HG03378 (cell line): ENCODE data around the gene LRG1.

Experiments
- ATAC-seq: cut with Tn5 transposase; IDR thresholded peaks from one replicate; pipeline ENCODE4 v1.9.1; 2021; ENCODE audit warnings: mild to moderate bottlenecking, moderate library complexity; ENCODE audit not compliant: unreplicated experiment

The LRG1 gene

GRCh38 chr19:4539693-4540581 lies at the start of gene LRG1:
LRG1 (minus strand) TSS chr19:4540036; CDS start chr19:4540013, 23 bp downstream.
- ATAC-seq: no peak

GRCh38 chr19:4588291-4588761 lies 48.5 kb upstream of the LRG1 start:
- no peak for ATAC-seq

- no peak for ATAC-seq
Observed at GRCh38 chr19:4587527-4587926, 47.7 kb upstream of the LRG1 start.

- no peak for ATAC-seq
Observed at GRCh38 chr19:4586691-4587090, 46.9 kb upstream of the LRG1 start.

- no peak for ATAC-seq
Observed at GRCh38 chr19:4586245-4586644, 46.4 kb upstream of the LRG1 start.

- no peak for ATAC-seq
Observed at GRCh38 chr19:4585556-4585955, 45.7 kb upstream of the LRG1 start.

- no peak for ATAC-seq
Observed at GRCh38 chr19:4584670-4585460, 45.0 kb upstream of the LRG1 start.

GRCh38 chr19:4583961-4584669 lies 44.3 kb upstream of the LRG1 start:
- no peak for ATAC-seq

GRCh38 chr19:4582980-4583842 lies 43.4 kb upstream of the LRG1 start:
- ATAC-seq: no peak

GRCh38 chr19:4581666-4582553 lies 42.1 kb upstream of the LRG1 start:
- no peak for ATAC-seq

GRCh38 chr19:4580961-4581665 lies 41.3 kb upstream of the LRG1 start:
- no peak for ATAC-seq

GRCh38 chr19:4580021-4580901 lies 40.4 kb upstream of the LRG1 start:
- ATAC-seq: no peak

GRCh38 chr19:4579389-4579788 lies 39.6 kb upstream of the LRG1 start:
- ATAC-seq: no peak

- no peak for ATAC-seq
Observed at GRCh38 chr19:4578552-4579248, 38.9 kb upstream of the LRG1 start.

GRCh38 chr19:4577020-4577782 lies 37.4 kb upstream of the LRG1 start:
- no peak for ATAC-seq
